Ishikawa (cell line): ENCODE data around the gene LIF.

Experiments used
- CEBPB ChIP-seq: IDR thresholded peaks from 2 replicates; pipeline ENCODE4 v1.6.1; 2012
- CREB1 ChIP-seq: IDR thresholded peaks from 2 replicates; pipeline ENCODE4 v1.6.1; 2012; ENCODE audit warnings: low read depth
- EGR1 ChIP-seq: IDR thresholded peaks from 2 replicates; pipeline ENCODE4 v1.6.1; 2012
- EP300 ChIP-seq: IDR thresholded peaks from 2 replicates; pipeline ENCODE4 v1.6.1; 2012; ENCODE audit warnings: borderline replicate concordance
- FOXM1 ChIP-seq: IDR thresholded peaks from 2 replicates; pipeline ENCODE4 v1.6.1; 2012; ENCODE audit warnings: low read depth, borderline replicate concordance
- NFIC ChIP-seq: IDR thresholded peaks from 2 replicates; pipeline ENCODE4 v1.6.1; 2012
- RAD21 ChIP-seq: IDR thresholded peaks from 2 replicates; pipeline ENCODE4 v1.6.1; 2012; ENCODE audit warnings: low read depth
- TAF1 ChIP-seq: IDR thresholded peaks from 2 replicates; pipeline ENCODE4 v1.6.1; 2012; ENCODE audit warnings: low read depth, mild to moderate bottlenecking
- TCF12 ChIP-seq: IDR thresholded peaks from 2 replicates; pipeline ENCODE4 v1.6.1; 2012; ENCODE audit warnings: low read depth
- TEAD4 ChIP-seq: IDR thresholded peaks from 2 replicates; pipeline ENCODE4 v1.6.1; 2012
- YY1 ChIP-seq: IDR thresholded peaks from 2 replicates; pipeline ENCODE4 v1.6.1; 2012; ENCODE audit warnings: low read depth
- ZBTB7A ChIP-seq: IDR thresholded peaks from 2 replicates; pipeline ENCODE4 v1.6.1; 2012; ENCODE audit warnings: low read depth
- TF ChIP-seq, protein P1 (sequence below): IDR thresholded peaks from 2 replicates; pipeline ENCODE4 v1.6.1; 2012
- TF ChIP-seq, protein P2 (sequence below): IDR thresholded peaks from 2 replicates; pipeline ENCODE4 v1.6.1; 2012; ENCODE audit warnings: low read depth, mild to moderate bottlenecking
- TF ChIP-seq, protein P3 (sequence below): IDR thresholded peaks from 2 replicates; pipeline ENCODE4 v1.6.1; 2012

Gene LIF

DNA sequence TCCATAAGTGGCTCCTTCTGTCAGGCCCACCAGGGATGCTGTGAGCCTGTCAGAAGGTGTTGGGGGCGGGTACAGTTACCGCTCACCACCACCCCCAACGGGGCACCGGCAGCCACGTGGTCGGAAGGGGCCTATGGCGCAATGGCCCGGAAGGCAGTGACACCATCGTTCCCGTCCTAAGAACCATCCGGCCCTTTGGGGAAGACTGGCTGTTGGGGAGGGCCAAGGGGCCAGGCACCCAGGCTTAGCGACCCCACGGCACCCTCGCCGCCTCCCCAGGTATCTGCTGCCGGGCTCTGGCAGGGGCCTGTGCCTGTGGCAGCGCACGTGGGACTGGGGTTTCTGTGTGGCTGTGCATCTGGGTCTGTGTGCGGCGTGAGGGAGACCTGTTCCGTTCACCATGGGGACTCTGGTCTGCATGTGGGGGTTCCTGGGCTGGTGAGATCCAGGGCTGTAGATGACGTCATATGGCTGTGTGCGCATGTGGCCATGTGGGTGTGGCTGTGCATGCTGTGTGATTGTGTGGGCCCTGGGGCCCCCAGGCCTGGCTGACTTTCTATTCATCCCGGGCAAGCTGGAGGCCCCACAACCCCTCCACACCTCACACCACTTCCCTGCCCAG is 19.4 kb upstream of the LIF start:
- TF ChIP-seq TCF12 (no peak), CREB1 (no peak), EGR1 (no peak), ZBTB7A (no peak), TEAD4 (no peak), TAF1 (no peak), RAD21 (no peak), CEBPB (no peak), EP300 (no peak), NFIC (no peak), FOXM1 (no peak), YY1 (no peak)
- TF ChIP-seq, protein P1, sequence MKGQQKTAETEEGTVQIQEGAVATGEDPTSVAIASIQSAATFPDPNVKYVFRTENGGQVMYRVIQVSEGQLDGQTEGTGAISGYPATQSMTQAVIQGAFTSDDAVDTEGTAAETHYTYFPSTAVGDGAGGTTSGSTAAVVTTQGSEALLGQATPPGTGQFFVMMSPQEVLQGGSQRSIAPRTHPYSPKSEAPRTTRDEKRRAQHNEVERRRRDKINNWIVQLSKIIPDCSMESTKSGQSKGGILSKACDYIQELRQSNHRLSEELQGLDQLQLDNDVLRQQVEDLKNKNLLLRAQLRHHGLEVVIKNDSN: no peak
- TF ChIP-seq, protein P2, sequence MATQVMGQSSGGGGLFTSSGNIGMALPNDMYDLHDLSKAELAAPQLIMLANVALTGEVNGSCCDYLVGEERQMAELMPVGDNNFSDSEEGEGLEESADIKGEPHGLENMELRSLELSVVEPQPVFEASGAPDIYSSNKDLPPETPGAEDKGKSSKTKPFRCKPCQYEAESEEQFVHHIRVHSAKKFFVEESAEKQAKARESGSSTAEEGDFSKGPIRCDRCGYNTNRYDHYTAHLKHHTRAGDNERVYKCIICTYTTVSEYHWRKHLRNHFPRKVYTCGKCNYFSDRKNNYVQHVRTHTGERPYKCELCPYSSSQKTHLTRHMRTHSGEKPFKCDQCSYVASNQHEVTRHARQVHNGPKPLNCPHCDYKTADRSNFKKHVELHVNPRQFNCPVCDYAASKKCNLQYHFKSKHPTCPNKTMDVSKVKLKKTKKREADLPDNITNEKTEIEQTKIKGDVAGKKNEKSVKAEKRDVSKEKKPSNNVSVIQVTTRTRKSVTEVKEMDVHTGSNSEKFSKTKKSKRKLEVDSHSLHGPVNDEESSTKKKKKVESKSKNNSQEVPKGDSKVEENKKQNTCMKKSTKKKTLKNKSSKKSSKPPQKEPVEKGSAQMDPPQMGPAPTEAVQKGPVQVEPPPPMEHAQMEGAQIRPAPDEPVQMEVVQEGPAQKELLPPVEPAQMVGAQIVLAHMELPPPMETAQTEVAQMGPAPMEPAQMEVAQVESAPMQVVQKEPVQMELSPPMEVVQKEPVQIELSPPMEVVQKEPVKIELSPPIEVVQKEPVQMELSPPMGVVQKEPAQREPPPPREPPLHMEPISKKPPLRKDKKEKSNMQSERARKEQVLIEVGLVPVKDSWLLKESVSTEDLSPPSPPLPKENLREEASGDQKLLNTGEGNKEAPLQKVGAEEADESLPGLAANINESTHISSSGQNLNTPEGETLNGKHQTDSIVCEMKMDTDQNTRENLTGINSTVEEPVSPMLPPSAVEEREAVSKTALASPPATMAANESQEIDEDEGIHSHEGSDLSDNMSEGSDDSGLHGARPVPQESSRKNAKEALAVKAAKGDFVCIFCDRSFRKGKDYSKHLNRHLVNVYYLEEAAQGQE: no peak
- TF ChIP-seq, protein P3, sequence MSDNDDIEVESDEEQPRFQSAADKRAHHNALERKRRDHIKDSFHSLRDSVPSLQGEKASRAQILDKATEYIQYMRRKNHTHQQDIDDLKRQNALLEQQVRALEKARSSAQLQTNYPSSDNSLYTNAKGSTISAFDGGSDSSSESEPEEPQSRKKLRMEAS: no peak

DNA sequence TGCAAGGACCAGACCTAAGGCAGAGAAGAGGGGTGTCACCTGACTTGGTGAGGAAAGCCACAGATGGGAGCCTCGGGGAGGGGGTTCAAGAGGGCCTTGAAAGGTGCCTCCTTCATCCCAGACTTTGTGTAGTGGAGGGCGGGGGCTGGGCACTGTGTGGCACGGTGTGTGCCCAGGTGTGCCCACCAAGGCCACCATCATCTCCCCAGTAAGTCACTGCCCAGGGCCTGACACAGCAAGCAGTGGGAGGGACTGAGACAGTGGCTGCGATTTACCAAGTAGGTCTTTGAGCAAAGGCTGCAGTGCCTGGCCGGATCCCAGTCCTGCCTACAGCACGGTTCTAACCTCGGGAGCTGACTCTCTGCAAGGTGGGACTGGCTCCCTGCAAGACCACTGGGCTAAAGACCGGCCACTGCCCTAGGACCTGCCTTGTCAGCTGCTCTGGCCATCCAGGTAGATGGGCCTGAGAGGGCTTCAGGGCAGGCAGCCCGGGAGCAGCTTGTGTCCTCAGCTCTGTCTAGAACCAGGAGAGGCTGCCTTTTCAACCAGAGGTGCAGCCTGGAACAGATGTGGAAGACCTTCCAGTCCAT is 18.7 kb upstream of the LIF start:
- TF ChIP-seq, protein P3: no peak
- TF ChIP-seq, protein P1: no peak
- TF ChIP-seq FOXM1 (no peak), ZBTB7A (no peak), CREB1 (no peak), TCF12 (no peak), NFIC (no peak)

DNA sequence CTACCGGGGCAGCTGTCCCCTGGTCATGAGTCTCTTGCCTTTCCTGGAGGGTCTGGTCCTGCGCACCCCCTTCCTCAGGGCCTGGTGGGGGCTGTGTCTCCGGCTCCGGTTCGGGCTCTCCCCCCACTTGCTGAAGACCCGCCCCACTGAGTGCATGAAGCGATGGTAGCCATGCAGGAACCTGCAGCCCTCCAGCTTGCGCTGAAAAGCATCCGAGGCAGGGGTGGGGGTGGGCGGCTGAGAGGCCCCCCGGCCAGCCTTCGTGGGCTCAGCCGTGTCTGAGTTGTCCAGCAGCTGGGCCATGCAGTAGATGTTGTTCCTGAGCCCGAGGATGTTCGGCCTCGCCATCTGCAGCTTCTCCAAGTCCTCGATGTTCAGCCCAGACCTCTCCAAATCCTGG is 17.3 kb upstream of the LIF start:
- TF ChIP-seq EP300: no peak
- TF ChIP-seq CEBPB: no peak
- TF ChIP-seq, protein P3: no peak
- TF ChIP-seq, protein P1: no peak
- TF ChIP-seq TAF1: no peak
- TF ChIP-seq NFIC: no peak
- TF ChIP-seq TCF12: no peak
- TF ChIP-seq RAD21: no peak
- no peak for TF ChIP-seq FOXM1
- TF ChIP-seq TEAD4: no peak

DNA sequence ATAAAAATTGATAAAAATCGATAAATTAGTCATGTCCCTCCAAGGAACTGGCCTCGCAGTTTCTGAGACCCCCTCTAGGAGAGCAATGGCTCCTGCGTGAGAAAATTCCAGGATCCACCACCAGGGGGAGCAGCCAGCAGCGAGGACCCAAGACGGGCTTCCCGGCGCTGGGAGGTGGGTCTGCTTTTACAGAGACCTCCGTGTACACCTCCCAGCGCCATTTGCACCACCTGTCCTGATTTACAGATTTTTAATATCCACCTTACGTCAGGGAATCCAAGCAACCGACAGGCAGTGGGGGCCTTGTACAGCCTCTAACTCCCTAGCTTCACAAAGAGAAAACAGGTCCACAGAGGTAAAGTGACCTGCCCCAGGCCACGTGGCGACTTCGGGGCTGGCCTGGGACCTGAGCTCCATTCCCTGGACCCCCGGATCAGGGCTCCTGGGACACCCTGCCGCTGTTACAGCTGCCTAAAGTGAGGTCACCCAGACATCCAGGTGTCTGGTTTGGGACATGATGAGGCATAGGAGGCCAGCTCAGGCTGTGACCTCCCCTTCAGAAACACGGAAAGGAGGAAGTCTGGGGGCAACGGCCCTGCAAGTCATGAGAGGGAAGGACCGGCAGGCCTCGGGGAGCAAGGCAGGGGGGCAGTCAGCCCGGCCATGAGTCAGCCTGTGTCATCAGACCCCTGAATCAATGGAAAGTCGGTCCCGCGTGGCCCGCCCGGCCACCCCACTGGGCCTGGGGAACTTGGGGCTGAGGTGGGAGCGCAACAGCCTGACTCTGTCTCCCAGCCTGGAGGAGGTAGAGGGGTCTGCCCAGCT is 16.6 kb upstream of the LIF start:
- TF ChIP-seq TCF12 (no peak), EGR1 (no peak), TEAD4 (no peak), RAD21 (peak; percentile 62), EP300 (no peak), CREB1 (no peak), YY1 (0 out of 2 replicates have a peak, but pooled peaks have one; percentile 43), CEBPB (no peak), FOXM1 (no peak), TAF1 (no peak)
- TF ChIP-seq, protein P1: peak; percentile 28; the same call in 1 of the 2 replicates

DNA sequence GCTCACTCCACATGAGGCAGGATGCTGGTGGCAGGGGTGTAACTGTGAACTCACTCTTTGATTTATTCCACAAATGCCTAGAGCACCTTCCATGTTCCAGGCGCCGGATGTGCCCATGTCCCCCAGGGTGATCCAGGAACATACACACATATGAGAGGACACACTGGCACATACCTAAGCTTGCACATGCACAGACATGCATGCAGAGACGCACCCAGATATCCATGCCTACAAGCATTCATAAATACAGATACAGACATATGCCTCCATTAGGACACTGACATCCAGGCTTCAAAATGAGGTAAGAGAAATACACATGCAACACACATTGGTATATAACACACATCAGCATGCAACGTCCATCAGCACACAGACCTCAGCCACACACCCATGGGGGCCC is 15.6 kb upstream of the LIF start:
- TF ChIP-seq TCF12 (no peak), FOXM1 (no peak), CEBPB (no peak), EGR1 (no peak), TEAD4 (no peak), YY1 (no peak), CREB1 (no peak), EP300 (no peak), TAF1 (no peak), NFIC (no peak), RAD21 (no peak), ZBTB7A (no peak)
- TF ChIP-seq, protein P1: no peak
- TF ChIP-seq, protein P3: no peak
- TF ChIP-seq, protein P2: no peak
